NK-92 (cell line): ENCODE results near the gene STT3B.
A peak's percentile ranks its signal among the peaks of the same experiment; 100 is the strongest.

Experiments used
- DNase-seq: peaks from one replicate; lab custom pipeline; 2025; ENCODE audit not compliant: unreplicated experiment; lab: John Stamatoyannopoulos, UW

Gene STT3B

DNA sequence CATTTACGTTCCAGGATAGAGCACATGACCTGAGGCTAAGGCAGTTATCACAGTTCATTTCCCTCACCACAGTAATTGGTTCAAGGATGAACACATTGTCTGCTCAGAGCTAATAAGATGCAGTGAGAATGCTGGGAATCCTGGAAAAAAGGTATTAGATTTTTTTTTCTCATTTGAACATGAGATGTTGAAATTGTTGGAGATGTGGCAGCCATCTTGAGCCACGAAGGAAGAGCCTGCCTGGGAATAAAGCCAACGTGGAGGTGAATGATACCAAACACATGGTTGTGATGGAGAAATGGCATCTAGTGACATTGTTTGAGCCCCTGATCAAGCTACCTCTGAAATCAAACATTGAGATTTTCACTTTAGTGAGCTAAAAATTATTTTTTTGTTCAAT is 16.0 kb upstream of the STT3B start:
- no peak for DNase-seq

DNA sequence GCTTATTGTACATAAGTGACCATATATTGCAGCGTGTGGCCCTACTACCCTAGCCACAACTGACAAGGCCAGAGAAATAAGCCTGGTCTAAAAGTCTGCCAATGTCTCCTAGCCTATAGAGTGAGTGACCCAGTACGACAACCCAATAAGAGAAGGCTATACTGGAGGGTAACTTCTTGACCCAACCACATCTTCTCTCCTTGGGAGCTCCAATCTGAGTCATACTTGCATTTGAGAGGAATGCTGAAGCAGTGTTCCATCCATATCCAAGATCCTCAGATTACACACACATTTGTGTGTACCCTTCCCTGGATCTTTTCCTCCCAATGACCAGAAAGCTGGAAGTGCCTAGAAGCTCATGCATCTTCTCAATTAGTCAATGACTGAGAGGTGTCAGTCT is 11.3 kb upstream of the STT3B start:
- no peak for DNase-seq

DNA sequence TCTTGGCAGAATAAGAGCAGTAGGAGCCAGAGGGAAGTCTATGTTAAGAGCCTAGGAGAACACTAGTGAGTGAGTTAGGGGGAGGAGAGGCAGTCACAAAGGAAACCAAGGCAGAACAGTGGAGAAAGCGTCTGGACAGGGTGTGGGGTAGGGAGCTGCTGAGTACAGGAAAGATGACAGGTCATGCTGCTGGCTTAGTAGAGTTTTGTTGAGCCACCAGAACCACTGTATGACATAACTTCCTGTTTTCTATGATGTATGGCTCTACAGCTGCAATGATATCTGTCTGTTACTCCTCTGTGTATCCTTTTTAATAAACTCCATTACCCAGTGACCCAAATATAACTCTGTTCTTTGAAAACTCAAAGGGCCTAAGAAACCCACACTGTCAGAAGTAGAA is 10.6 kb upstream of the STT3B start:
- no peak for DNase-seq

DNA sequence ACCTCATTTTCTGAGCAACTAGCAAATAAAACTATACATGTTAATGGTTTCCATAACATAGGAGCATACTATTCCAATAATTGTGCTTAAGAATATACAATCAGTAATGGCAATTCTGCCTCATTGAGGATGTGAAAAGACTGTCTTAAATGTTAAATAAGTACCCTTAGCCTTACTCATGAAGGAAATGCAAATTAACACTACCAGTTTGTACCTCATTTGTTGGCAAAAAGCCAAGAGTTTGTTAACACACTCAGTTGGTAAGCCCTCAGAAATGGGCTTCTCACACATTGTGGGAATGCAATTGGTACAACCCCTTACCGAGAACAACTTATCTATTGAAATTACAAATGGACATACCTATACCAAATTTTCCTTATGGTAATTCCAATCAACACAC is 9.2 kb upstream of the STT3B start:
- no peak for DNase-seq

DNA sequence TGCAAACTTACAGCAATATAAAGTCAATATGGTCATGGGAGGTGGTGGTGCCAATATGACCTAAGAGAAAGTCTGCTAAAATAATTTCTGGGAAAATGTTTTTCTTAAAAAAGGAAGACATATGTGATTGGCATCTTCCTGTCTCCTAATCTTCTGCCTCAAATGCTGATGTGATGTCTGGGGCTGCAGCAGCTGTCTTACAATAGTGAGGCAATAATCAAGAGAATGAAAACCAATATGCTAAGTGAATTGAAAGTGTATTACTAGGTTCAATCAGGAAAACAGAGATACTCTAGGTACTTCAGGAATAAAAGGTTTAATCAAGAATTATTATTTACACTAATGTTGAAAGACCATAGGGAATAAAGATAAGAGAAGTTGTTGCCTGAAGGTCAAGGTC is 7.2 kb upstream of the STT3B start:
- no peak for DNase-seq

DNA sequence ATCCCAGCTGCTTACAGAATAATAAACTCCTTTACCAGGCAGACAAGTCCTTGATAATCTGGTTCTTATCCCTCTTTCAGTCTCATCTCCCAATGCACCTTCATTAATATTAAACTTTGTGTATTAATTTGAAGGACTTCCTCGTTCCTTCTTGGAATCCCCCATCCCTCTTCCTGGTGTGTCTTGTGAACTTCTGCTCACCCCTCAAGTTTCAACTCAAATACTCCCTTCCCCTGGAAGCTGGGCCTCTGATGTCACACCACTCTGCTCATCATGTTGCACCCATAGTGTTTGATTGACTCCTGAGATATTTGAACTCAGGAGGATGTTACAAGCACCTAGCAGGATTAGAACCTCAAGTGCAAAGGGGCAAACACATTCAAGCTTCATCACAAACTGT is 3.3 kb upstream of the STT3B start:
- no peak for DNase-seq

DNA sequence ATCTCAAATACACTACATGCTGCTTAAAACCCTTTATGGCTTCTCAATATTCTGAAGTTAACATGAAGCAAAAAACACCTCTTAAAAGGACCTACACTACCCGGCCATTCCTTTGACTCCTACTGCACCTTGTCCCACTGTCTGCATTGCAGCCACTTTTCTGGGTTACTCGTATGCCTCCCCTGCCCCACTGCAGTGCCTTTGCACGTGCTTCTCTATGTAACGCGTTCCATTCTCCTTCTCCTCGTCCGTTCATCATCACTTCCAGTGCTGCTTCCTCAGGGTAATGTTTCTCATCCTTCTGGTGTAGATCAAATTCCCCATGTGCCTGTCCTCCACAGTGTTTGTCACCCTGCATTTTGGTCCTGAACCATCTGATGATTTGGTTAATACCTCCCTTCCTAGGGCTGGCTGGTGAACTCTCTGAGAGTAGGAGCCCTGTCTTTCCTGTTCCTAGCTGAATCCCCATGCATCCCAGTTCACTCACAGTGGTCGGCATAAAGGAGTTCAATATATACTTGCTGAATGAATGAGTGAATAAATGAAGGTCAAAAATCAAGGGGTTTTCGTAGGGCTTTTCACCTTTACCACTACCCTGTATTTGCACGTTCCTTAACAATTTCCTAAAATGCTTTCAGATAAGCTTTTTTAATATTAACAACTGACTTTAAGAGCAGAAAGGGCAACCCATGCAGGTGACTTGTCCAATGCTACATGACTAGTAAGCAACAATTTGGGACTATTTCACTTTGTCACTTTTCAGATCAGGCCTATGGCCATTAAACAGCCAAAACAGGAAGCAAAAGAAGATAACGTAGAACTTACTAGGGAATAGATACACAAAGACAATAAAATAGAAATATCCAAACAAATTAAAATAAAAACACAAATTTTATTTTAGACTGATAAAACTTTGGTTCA is 2.4 kb upstream of the STT3B start:
- DNase-seq: no peak

DNA sequence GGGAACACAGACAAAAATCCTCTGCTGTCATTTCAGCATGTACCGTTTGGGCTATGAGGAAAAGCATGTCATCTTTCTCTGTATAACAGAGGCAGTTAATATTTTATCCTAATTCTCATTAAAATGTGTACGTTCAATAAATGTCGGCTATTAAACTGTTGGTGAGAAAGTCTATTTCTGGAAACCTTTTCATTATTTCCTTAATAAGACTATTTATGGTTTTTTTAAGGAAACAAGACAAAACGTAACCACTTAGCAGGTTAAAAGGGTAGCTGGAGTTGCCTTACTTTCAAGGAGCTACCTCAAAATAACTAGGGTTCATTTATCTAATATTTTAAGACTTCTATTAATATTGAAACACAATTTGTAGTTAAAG is 1.8 kb upstream of the STT3B start:
- no peak for DNase-seq

DNA sequence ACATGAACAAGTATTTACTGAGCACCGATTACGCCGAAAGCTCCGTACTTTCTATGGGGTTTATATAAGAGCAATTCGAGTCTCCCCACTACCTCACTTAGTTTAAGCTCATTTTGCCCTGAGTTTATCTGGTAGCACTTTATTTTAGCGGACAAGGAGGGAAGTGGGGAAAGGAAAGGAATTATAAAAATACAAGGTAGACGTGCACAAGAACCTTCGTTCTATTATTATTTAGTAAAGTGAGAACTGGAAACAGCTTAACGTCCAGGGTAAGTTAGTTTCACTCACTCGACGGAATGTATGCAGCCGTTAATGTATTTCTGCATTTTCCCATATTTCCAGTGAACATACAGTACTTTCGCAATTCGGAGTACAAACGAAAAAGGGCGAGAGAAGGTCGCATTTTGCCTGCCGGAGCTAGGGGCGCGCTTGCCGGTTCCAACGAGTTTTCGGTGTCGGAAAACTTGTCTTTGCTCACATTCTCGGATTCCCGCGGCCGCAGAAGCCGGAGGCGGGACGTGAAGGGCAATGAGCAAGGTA is 1.2 kb upstream of the STT3B start:
- DNase-seq: no peak

DNA sequence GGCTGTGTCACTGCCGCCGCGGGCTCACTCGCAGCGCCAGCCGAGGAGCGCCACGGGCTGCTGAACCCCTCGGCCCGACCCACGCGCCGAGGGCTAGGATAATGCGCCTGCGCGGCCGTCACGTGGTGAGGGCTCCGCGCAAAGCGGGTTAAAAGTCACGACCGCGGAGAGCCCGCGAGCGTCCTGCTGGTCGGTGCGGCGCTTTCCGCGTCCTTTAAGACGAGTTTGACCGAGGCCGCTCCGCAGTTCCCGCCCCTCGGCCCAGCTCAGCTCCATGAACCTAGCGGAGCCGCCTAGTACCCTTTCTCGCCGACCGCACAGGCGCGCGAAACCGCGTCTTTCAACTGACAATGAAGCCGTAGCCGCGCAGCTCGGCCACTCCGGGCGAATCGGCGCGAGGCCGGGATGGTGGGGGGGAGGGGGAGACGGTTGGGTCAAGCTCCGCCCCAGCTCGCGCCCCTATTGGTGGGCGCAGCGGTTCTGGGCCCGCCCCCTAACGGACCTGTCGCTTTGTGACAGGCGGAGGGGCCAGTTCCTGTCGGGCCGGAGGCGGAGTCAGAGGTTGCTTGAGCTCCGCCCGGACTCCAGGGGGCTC is 636 bp upstream of the STT3B start:
- peak; percentile 75 for DNase-seq

DNA sequence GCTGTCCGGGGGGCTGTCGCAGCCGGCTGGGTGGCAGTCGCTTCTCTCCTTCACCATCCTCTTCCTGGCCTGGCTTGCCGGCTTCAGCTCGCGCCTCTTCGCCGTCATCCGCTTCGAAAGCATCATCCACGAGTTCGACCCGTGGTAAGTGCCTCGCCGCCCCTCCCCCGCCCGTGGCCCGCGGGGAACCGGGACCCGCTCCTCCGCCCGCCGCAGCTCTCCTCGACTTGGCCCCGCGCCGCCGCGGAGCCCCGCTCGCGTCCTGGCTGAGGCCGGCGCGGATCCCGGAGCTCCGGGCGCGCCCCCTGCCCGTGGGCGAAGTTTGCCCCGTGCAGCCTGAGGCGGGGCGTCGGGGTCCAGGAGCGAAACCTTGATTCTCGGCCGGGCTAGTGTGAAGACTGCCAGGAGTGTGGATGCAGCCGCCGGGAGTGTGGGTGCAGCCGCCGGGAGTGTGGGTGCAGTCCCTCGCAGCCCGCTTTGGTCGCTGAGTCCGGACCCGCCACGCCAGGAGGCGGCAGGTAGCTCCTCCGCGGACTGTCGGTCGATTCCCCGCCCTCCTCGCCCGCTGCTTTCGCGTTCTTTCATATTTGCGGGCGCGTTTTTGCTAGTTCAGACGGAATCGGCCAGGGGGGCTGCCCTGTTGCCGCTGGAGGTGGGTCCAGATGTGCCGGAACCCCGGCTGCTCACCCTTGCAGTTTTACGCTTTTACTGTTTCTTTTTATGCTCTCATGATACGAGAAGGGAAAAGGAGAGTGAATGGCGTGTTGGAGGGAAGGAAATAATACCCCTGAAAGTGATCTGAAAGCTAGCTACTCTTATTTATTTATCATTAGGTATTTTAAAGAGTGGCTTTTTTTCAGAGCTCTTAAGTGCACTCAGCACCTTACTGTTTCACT is 692 bp downstream of the STT3B start:
- no peak for DNase-seq

DNA sequence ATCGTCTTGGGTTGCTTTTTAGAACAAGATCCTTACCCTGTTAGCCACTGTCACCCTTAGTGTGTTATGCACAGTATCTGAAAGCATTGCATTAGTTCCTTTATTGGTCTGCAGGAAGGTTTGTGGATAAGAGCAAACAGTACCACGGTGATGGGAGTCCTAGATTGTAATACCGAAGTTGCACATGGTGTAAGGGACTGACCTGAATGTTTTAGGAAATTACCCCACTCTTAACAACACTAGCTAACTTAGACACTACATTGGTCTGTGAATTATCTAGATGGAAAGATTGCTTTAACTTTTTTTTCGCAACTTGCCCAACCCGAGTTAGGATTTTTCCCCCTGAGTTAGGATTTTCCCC is 1.3 kb downstream of the STT3B start:
- no peak for DNase-seq

DNA sequence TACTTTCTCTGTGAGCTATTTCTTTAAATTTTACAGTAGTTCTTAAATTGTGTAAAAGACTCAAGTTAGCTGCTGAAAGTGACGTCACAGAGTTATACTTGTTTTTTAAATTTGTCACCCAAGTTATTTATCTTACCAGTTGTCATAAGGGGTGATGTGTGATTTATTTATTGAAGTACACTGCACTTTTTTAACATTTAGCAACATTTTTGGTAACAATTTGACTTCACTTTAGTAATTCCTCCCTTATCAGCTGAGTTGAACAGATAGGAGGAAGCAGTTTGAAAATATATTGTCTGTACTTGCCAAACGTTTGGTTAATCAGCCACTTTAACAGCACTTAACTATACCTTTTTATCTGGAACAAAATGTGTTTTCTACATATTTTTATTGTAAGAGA is 3.8 kb downstream of the STT3B start:
- no peak for DNase-seq

DNA sequence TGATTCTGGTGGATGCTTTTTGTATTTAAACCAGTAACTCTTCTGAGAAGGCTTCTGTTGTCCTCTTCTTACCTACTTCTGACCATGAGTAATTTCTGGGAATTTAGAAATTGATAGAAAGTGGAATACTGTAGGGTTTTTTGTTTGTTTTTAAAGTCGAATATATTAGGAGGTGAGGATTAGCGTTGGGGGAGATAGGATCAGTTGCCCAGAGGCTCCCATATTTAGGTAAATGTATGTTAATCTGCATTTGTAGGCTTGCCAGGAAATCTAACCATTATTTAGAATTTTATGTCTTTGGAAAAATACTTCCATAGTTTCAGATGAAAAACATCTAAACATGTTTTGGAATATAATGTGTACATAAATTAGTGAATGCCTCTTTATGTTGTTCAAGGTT is 6.1 kb downstream of the STT3B start:
- DNase-seq: no peak

DNA sequence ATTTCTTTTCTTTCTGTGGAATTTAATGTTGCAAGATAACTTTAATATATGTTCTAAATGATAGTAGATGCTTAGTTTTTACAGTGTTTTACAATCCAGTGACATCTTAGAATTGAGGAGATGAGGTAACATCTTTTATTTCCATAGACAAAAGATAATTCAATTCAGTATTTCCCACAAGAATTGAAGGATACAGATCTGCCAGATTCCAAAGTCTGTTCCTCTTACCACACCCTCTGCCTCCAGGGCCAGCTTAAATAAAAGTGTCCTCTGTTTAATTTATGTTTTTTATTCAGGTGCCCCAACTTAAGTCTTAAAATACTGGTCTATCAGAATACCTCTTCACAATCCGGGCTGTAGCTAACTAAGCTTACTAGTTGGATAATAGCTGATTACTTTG is 6.5 kb downstream of the STT3B start:
- DNase-seq: no peak

DNA sequence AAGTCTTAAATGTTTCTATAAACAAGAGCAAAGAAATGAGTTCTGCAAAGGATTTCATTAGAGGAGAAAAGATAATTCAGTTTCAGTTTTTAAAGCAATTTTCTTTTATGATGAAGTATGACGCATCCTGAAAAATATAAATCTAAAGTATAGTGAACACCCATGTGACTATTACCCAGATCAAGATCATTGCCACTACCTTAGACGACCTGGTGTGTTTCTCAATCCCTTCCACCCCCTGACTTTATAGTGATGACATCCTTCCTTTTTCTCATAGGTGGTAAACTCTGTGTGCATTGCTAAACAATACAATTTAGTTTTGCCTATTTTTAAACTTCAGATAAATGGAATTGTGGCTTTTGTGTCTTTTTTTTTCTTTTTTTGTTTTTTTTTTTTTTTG is 8.4 kb downstream of the STT3B start:
- no peak for DNase-seq

DNA sequence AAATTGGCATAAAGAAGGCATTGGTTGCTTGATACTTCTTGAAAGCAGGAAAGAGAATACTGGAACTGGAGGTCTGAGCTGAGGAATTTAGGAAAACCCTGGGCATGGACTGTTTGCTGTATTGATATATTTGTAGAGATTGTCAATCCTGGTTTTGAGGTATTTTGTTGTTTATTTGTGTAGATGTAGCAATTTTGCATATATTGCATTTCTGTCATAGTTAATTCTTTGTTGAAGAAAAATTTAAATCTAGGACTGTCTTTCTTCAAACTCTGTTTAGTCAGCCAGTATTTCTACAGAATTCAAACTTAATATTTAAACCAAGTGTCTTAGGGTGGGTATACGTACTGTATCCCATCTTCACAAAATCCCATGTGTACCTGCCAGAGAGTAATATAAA is 9.5 kb downstream of the STT3B start:
- DNase-seq: no peak

DNA sequence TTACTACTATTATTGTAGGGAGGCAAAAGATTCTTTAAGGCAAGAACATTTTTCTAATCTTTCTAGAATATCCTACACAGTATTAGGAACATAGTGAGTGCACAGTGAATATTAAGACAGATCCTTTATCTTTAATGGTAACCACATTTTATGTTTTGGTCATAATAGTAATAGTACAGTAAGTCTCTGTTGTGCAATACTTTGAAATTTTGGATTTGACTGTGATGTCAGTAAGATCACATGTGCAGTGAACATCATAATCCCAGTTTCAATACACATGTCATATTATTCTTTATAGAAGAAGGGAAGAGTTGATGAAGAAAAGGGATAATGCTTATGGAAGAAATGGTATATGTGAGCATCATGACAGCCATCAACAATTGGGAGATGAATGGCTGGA is 10.7 kb downstream of the STT3B start:
- DNase-seq: no peak

DNA sequence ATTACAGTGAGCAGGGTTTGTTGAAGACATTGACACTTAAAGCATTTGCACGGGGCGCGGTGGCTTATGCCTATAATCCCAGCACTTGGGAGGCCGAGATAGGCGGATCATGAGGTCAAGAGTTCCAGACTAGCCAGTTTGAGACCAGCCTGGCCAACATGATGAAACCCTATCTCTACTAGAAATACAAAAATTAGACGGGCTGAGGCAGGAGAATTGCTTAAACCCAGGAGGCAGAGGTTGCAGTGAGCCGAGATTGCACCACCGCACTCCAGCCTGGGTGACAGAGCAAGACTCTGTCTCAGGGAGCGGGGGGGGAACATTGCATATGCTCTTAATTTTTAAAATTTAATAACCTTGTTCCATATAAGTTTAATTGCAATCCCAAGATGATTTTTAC is 11.9 kb downstream of the STT3B start:
- no peak for DNase-seq

DNA sequence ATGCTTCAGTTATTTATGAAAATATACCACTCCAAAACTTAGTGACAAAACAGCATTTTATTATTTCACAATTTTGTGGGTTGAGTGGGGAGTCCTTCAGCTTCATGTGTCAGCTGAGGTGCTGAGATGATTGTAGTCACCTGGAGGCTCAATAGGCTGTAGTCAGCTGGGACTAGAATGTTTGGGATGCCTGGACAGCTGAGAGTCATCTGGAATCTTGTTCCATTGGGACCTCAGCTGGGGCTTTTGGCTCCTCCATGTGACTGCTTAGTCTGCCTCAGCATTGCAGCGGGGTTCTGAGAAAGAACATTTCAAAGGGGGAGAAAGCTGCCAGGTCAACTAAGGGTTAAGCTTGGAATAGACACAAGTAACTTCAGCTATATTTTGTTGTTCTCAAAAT is 13.4 kb downstream of the STT3B start:
- DNase-seq: no peak

DNA sequence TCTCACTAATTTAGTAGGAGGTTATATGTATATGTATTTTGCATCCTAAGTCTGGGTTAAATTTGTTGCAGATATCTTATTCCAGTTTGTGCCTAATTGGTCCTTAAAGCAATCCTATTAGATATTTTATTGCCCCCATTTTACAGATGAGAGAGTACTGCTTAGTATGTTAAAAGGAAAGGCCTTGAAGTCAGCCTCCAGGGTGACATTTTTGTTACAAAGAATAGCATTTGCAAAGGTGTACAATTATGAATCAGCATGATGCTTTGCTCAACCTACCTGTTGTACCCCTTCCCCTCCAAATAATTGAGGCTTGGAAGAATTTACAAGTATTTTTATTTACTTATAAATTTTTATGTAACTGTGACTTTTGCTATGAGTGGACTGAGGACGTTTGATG is 14.0 kb downstream of the STT3B start:
- DNase-seq: no peak
